K562 (cell line): ENCODE results near the gene NUP62.

Experiments
- BRD4 ChIP-seq: fragments of 200-600 bp; sonication (generic); IDR thresholded peaks from 2 replicates; pipeline ENCODE4 v1.6.1; 2017; ENCODE audit warnings: inconsistent platforms
- POLR2A ChIP-seq: fragments of 450-650 bp; conservative IDR thresholded peaks from 2 replicates; pipeline ENCODE4 v1.6.1; 2016
- TCF7 ChIP-seq: sonication (generic); IDR thresholded peaks from 2 replicates; pipeline ENCODE4 v1.6.1; 2016; ENCODE audit warnings: antibody characterized with exemption, borderline replicate concordance
- TF ChIP-seq, protein P1 (sequence below): sonication (generic); formaldehyde crosslinking; IDR thresholded peaks from 2 replicates; pipeline ENCODE4 v1.8.1; 2022; ENCODE audit warnings: missing genetic modification reagents

DNA sequence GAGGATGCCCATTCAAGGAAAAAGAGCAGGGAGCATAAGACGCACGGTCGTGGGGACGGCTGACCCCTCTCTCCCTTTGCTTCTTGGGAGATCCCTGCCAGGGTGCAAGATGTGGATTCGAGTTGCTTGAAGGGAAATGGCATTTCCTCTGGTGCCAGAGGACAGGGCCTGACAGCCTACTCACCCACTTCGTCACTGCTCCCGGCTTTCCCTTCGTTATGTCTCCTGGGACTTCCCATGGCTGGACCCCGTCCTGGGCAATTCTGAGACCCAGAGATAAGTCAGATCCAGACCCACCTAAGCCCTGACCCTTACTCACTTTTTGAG lies 50.6 kb downstream of the NUP62 start:
- TF ChIP-seq TCF7 (no peak), BRD4 (no peak), POLR2A (no peak)
- TF ChIP-seq, protein P1, sequence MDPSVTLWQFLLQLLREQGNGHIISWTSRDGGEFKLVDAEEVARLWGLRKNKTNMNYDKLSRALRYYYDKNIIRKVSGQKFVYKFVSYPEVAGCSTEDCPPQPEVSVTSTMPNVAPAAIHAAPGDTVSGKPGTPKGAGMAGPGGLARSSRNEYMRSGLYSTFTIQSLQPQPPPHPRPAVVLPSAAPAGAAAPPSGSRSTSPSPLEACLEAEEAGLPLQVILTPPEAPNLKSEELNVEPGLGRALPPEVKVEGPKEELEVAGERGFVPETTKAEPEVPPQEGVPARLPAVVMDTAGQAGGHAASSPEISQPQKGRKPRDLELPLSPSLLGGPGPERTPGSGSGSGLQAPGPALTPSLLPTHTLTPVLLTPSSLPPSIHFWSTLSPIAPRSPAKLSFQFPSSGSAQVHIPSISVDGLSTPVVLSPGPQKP (CRISPR knock-in tag), result no peak
